Measurements from ENCODE around the gene SMPDL3B.
A peak's percentile ranks its signal among the peaks of the same experiment; 100 is the strongest.

GRCh38 chr1:27885621-27886352, 49.0 kb upstream of the SMPDL3B start:
- TF ChIP-seq, protein P1, sequence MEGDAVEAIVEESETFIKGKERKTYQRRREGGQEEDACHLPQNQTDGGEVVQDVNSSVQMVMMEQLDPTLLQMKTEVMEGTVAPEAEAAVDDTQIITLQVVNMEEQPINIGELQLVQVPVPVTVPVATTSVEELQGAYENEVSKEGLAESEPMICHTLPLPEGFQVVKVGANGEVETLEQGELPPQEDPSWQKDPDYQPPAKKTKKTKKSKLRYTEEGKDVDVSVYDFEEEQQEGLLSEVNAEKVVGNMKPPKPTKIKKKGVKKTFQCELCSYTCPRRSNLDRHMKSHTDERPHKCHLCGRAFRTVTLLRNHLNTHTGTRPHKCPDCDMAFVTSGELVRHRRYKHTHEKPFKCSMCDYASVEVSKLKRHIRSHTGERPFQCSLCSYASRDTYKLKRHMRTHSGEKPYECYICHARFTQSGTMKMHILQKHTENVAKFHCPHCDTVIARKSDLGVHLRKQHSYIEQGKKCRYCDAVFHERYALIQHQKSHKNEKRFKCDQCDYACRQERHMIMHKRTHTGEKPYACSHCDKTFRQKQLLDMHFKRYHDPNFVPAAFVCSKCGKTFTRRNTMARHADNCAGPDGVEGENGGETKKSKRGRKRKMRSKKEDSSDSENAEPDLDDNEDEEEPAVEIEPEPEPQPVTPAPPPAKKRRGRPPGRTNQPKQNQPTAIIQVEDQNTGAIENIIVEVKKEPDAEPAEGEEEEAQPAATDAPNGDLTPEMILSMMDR (IDR thresholded peaks at IDR 0.05) = no peak
- TF ChIP-seq POLR2A (IDR thresholded peaks at IDR 0.05) = no peak
- TF ChIP-seq EP300 (IDR thresholded peaks at IDR 0.05) = peak in 1 of 4 donors; percentile 13
- peak in 2 of 4 donors; percentile 41 to 57 for TF ChIP-seq POLR2AphosphoS5 (IDR thresholded peaks at IDR 0.05)

Measured in sigmoid colon (tissue), 4 donors.